GM12878 (cell line): ENCODE measurements around the gene TANC1. TPM values are rescaled to one million over a fixed set of nuclear protein-coding genes. Genes with fewer than 3 reads are reported as not detected.

Experiments
- ATAC-seq: fragments of 200-7000 bp; cut with Tn5 transposase; 3 replicates; pipeline ENCODE4 v1.9.1; 2020; ENCODE audit warnings: mild to moderate bottlenecking, moderate library complexity
- BruUV-seq: library from RNA; stranded (reverse); fragments of 400-500 nt; replicated peaks from 2 replicates; lab custom pipeline; 2021; lab: Mats Ljungman, UMichigan
- CTCF ChIA-PET: fragments of 300-600 bp; sonication (Branson Sonifier 250); formaldehyde crosslinking; extraction: SDS; loops from one replicate; lab custom pipeline; 2021; ENCODE audit warnings: inconsistent platforms; lab: Yijun Ruan, JAX
- POLR2A ChIA-PET: fragments of 350-600 bp; formaldehyde crosslinking; extraction: SDS; loops from one replicate; lab custom pipeline; 2021; ENCODE audit warnings: inconsistent platforms; lab: Charles Lee
- RAD21 ChIA-PET: fragments of 300-600 bp; sonication (Branson Sonifier 250); formaldehyde crosslinking; loops from one replicate; lab custom pipeline; 2023; ENCODE audit warnings: antibody characterized with exemption; ENCODE audit not compliant: unreplicated experiment; lab: Charles Lee
- SMC1A ChIA-PET: fragments of 300-600 bp; sonication (Branson Sonifier 250); formaldehyde crosslinking; loops from one replicate; lab custom pipeline; 2023; ENCODE audit not compliant: unreplicated experiment, uncharacterized antibody; lab: Charles Lee
- DNase-seq: peaks from one replicate; pipeline ENCODE4 v3.0.0-alpha.2; 2011; ENCODE audit warnings: low read depth, low spot score
- FAIRE-seq: peaks from 3 replicates; lab custom pipeline; 2011; peaks lifted over from hg19 to GRCh38; lab: Jason Lieb, UNC
- H2AFZ ChIP-seq: 2 replicates; pipeline ENCODE4 v1.6.0; 2011; ENCODE audit warnings: low read depth, low read length, control low read depth; ENCODE audit not compliant: control insufficient read depth
- H3K27ac ChIP-seq: 2 replicates; pipeline ENCODE4 v1.5.1; 2011; ENCODE audit warnings: control low read depth; ENCODE audit not compliant: control insufficient read depth, insufficient read depth
- H3K27me3 ChIP-seq, 2 experiments: replicated peaks in 1 of 2; 2 replicates each; pipeline versions ENCODE4 v1.6.0 to v1.6.1; 2011; ENCODE audit warnings: low read length in 1 of 2; ENCODE audit not compliant: control insufficient read depth in 2 of 2, insufficient read depth in 2 of 2
- H3K36me3 ChIP-seq, 2 experiments: 2 replicates each; pipeline ENCODE4 v1.5.1; 2011; ENCODE audit warnings: low read length in 1 of 2; ENCODE audit not compliant: control insufficient read depth in 2 of 2, insufficient read depth in 2 of 2
- H3K4me1 ChIP-seq: 2 replicates; pipeline ENCODE4 v1.6.1; 2011; ENCODE audit warnings: mild to moderate bottlenecking, low read length, moderate library complexity, mixed read lengths; ENCODE audit not compliant: control insufficient read depth, insufficient read depth
- H3K4me2 ChIP-seq: 2 replicates; pipeline ENCODE4 v1.6.0; 2011; ENCODE audit warnings: control low read depth; ENCODE audit not compliant: control insufficient read depth, insufficient read depth
- H3K4me3 ChIP-seq: fragments of 200-600 bp; sonication (generic); 2 replicates; pipeline ENCODE4 v1.5.1; 2016
- H3K79me2 ChIP-seq: 2 replicates; pipeline ENCODE4 v1.6.0; 2011; ENCODE audit warnings: low read length; ENCODE audit not compliant: control insufficient read depth, insufficient read depth
- H3K9ac ChIP-seq: 2 replicates; pipeline ENCODE4 v1.8.0; 2011; ENCODE audit warnings: low read length, control low read depth, mixed read lengths; ENCODE audit not compliant: control insufficient read depth, insufficient read depth
- H3K9me3 ChIP-seq: replicated peaks from 3 replicates; pipeline ENCODE4 v1.5.1; 2011; ENCODE audit warnings: mild to moderate bottlenecking, low read length; ENCODE audit not compliant: control insufficient read depth, insufficient read depth
- H4K20me1 ChIP-seq: 2 replicates; pipeline ENCODE4 v1.6.0; 2011; ENCODE audit not compliant: control insufficient read depth, insufficient read depth
- ATF3 ChIP-seq: IDR thresholded peaks from 2 replicates; pipeline ENCODE4 v1.6.1; 2011; ENCODE audit warnings: low read depth, mild to moderate bottlenecking, low read length, moderate library complexity, borderline replicate concordance; ENCODE audit errors: extremely low read depth
- CBFB ChIP-seq: IDR thresholded peaks from 2 replicates; pipeline ENCODE4 v1.6.1; 2016; ENCODE audit warnings: antibody characterized with exemption, low read depth
- CHD4 ChIP-seq: fragments of 200-600 bp; sonication (generic); IDR thresholded peaks from 2 replicates; pipeline ENCODE4 v1.6.1; 2016; ENCODE audit warnings: mild to moderate bottlenecking
- E2F4 ChIP-seq: IDR thresholded peaks from 2 replicates; pipeline ENCODE4 v1.6.1; 2012; ENCODE audit warnings: low read depth, low read length, improper control_type of control experiment
- GABPA ChIP-seq: IDR thresholded peaks from 2 replicates; pipeline ENCODE4 v1.6.1; 2014; ENCODE audit warnings: antibody characterized with exemption, low read depth, mild to moderate bottlenecking, inconsistent platforms
- IRF4 ChIP-seq: IDR thresholded peaks from 2 replicates; pipeline ENCODE4 v1.6.1; 2011; ENCODE audit warnings: low read depth, low read length
- JUND ChIP-seq: IDR thresholded peaks from 2 replicates; pipeline ENCODE4 v1.6.1; 2012; ENCODE audit warnings: low read depth, mild to moderate bottlenecking, low read length, improper control_type of control experiment, moderate library complexity
- LARP7 ChIP-seq: fragments of 450-650 bp; IDR thresholded peaks from 2 replicates; pipeline ENCODE4 v1.6.1; 2017; ENCODE audit warnings: mild to moderate bottlenecking
- MAX ChIP-seq: IDR thresholded peaks from 2 replicates; pipeline ENCODE4 v1.6.1; 2012; ENCODE audit warnings: low read depth, low read length, improper control_type of control experiment
- RB1 ChIP-seq: fragments of 450-650 bp; formaldehyde crosslinking; IDR thresholded peaks from 2 replicates; pipeline ENCODE4 v1.6.1; 2017; ENCODE audit warnings: mild to moderate bottlenecking, borderline replicate concordance
- SMC3 ChIP-seq: IDR thresholded peaks from 2 replicates; pipeline ENCODE4 v1.6.1; 2011; ENCODE audit warnings: low read length, improper control_type of control experiment, borderline replicate concordance
- SUZ12 ChIP-seq: fragments of 200-600 bp; sonication (generic); IDR thresholded peaks from one replicate; pipeline ENCODE4 v1.6.1; 2018; ENCODE audit warnings: antibody characterized with exemption, mild to moderate bottlenecking; ENCODE audit not compliant: unreplicated experiment
- TARDBP ChIP-seq: IDR thresholded peaks from 2 replicates; pipeline ENCODE4 v1.6.1; 2016; ENCODE audit warnings: borderline replicate concordance
- ZBTB4 ChIP-seq: fragments of 450-650 bp; formaldehyde crosslinking; IDR thresholded peaks from 2 replicates; pipeline ENCODE4 v1.4.0; 2022; ENCODE audit warnings: mild to moderate bottlenecking, moderate library complexity
- ZNF217 ChIP-seq: fragments of 450-650 bp; IDR thresholded peaks from 2 replicates; pipeline ENCODE4 v1.6.1; 2017; ENCODE audit warnings: antibody characterized with exemption, mild to moderate bottlenecking
- WGBS: methylation state at CpG from one replicate; pipeline ENCODE4 v1.1.6; 2016; ENCODE audit warnings: low lambda C conversion rate; ENCODE audit not compliant: insufficient replicate concordance, insufficient coverage; ENCODE audit errors: missing lambda C conversion rate; 5-methylcytosine and 5-hydroxymethylcytosine counted together
- in situ Hi-C: fragments of 300-500 bp; cut with MboI; formaldehyde crosslinking; loops from 9 replicates; pipeline ENCODE4 v1.14.3; 2018; ENCODE audit warnings: mixed read lengths
- intact Hi-C: fragments of 100-400 bp; cut with micrococcal nuclease; formaldehyde crosslinking; loops from one replicate; pipeline ENCODE4 v1.14.2; 2022; ENCODE audit not compliant: unreplicated experiment
- polyA plus RNA-seq, 11 experiments: library from polyadenylated mRNA; depleted of rRNA in 4 of 11; unstranded in 6 of 11; stranded (reverse) in 5 of 11; fragments of >200 nt; fragmentation: Nextera tagmentation in 4 of 11; fragmentation: Illumina TruSeq in 1 of 11; extraction: Ambion mirVana in 4 of 11; extraction: Trizol in 1 of 11; gene quantifications; 1 replicate in 1 of 11; 2 replicates in 10 of 11; pipeline versions ENCODE4 v1.2.1 to v1.2.3, GENCODE V29; 2011 to 2016; ENCODE audit warnings: inconsistent platforms in 2 of 11, missing spikeins in 2 of 11, low read depth in 1 of 11
- total RNA-seq, 4 experiments: library from RNA; depleted of rRNA in 3 of 4; stranded (reverse); fragments of >200 nt in 3 of 4; fragmentation: Illumina TruSeq in 1 of 4; extraction: Trizol in 1 of 4; gene quantifications; 2 replicates each; pipeline versions ENCODE4 v1.2.1 to v1.2.3, GENCODE V29; 2013 to 2021

The TANC1 gene
- total and polyA plus RNA-seq, 10 of the 15 experiments (the other 5 are each of a cell fraction or from before 2014, with no cell fraction given): 0.05 to 5.0 (median 0.34) TPM

GRCh38 chr2:159193791-159194190, 225.4 kb downstream of the TANC1 start:
- BruUV-seq: no TSS peak
- ChIA-PET SMC1A (no interaction called here), POLR2A (no interaction called here), CTCF (no interaction called here), RAD21 (no interaction called here)
- ATAC-seq (no peak), FAIRE-seq (no peak), DNase-seq (no peak)
- no peak overlapping the region for H3K4me3 ChIP-seq
- no peaks in the 10 kb centered on the region for H4K20me1 ChIP-seq
- TF ChIP-seq ZNF217 (no peak), LARP7 (no peak), E2F4 (no peak)
- in situ Hi-C loops: no loop called here
- no peaks in the 10 kb centered on the region for H3K27me3 ChIP-seq
- intact Hi-C loops: no loop called here
- no peak overlapping the region for H3K4me2 ChIP-seq
- no peak overlapping the region for H3K9ac ChIP-seq
- H3K4me1 ChIP-seq: no peaks in the 10 kb centered on the region
- no peak overlapping the region for H2AFZ ChIP-seq
- WGBS: 97% methylated on average over 4 of the region's 4 CpGs
- H3K36me3 ChIP-seq: no peaks in the 10 kb centered on the region; a peak in 1 of 4 replicates
- no peaks in the 10 kb centered on the region for H3K79me2 ChIP-seq
- H3K9me3 ChIP-seq: no peaks in the 10 kb centered on the region
- H3K27ac ChIP-seq: no peak overlapping the region

GRCh38 chr2:159194241-159194640, 225.8 kb downstream of the TANC1 start:
- 71% methylated on average over 10 of the region's 10 CpGs for WGBS
- no peaks in the 10 kb centered on the region for H3K4me1 ChIP-seq
- no peaks in the 10 kb centered on the region for H4K20me1 ChIP-seq
- ChIA-PET SMC1A (no interaction called here), RAD21 (no interaction called here), POLR2A (no interaction called here), CTCF (no interaction called here)
- H3K27me3 ChIP-seq: no peaks in the 10 kb centered on the region
- H3K9me3 ChIP-seq: no peaks in the 10 kb centered on the region
- FAIRE-seq: no peak
- BruUV-seq: no TSS peak
- H3K4me3 ChIP-seq: no peak overlapping the region
- ATAC-seq: no peak
- intact Hi-C loops (no loop called here), in situ Hi-C loops (no loop called here)
- H2AFZ ChIP-seq: no peak overlapping the region
- no peak for DNase-seq
- no peak overlapping the region for H3K9ac ChIP-seq
- H3K4me2 ChIP-seq: no peak overlapping the region
- no peak overlapping the region for H3K27ac ChIP-seq
- H3K79me2 ChIP-seq: no peaks in the 10 kb centered on the region
- H3K36me3 ChIP-seq: no peaks in the 10 kb centered on the region; a peak in 1 of 4 replicates
- TF ChIP-seq SUZ12 (no peak), IRF4 (no peak), MAX (no peak), TARDBP (no peak), CBFB (no peak), SMC3 (no peak), ZBTB4 (CRISPR knock-in tag) (no peak), CHD4 (no peak), GABPA (no peak), ATF3 (no peak), JUND (no peak), RB1 (no peak)
